ENCODE measurements around the gene STARD6.
"Not testable (repeated sequence)": the region's sequence is repeated elsewhere in the genome, so short reads cannot be mapped to it uniquely, and the experiment has no call there.

Gene STARD6

GRCh38 chr18:54357660-54358494, at the start of gene STARD6, which contains the start of gene C18orf54:
Gene STARD6, minus strand, starts transcription at chr18:54357858. Its CDS starts 3,285 bp downstream, at chr18:54354573.
Gene C18orf54, plus strand, starts transcription at chr18:54357906. Its CDS starts 2,667 bp downstream, at chr18:54360573.
- peak; percentile 77 to 79 for DNase-seq (ENCODE audit: low read depth in 2 of 2)

GRCh38 chr18:54405290-54405689, 47.6 kb upstream of the STARD6 start:
- DNase-seq (ENCODE audit: low read depth in 2 of 2) = no peak

- DNase-seq (ENCODE audit: low read depth in 2 of 2) = no peak
Observed at GRCh38 chr18:54396760-54397159, 39.1 kb upstream of the STARD6 start.

GRCh38 chr18:54393648-54394294, 36.1 kb upstream of the STARD6 start:
- no peak for DNase-seq (ENCODE audit: low read depth in 2 of 2)

- DNase-seq (ENCODE audit: low read depth in 2 of 2) = no peak
Observed at GRCh38 chr18:54392543-54393023, 34.9 kb upstream of the STARD6 start.

- DNase-seq (ENCODE audit: low read depth in 2 of 2) = no peak
Observed at GRCh38 chr18:54390838-54391237, 33.2 kb upstream of the STARD6 start.

GRCh38 chr18:54389143-54389505, 31.5 kb upstream of the STARD6 start:
- DNase-seq (ENCODE audit: low read depth in 2 of 2) = no peak

- DNase-seq (ENCODE audit: low read depth in 2 of 2) = no peak
Observed at GRCh38 chr18:54388203-54389142, 30.8 kb upstream of the STARD6 start.

- no peak for DNase-seq (ENCODE audit: low read depth in 2 of 2)
Observed at GRCh38 chr18:54387631-54388030, 30.0 kb upstream of the STARD6 start.

- not testable (repeated sequence) for DNase-seq (ENCODE audit: low read depth in 2 of 2)
Observed at GRCh38 chr18:54386800-54387495, 29.3 kb upstream of the STARD6 start.

GRCh38 chr18:54386043-54386442, 28.4 kb upstream of the STARD6 start:
- DNase-seq (ENCODE audit: low read depth in 2 of 2) = no peak

- no peak for DNase-seq (ENCODE audit: low read depth in 2 of 2)
Observed at GRCh38 chr18:54382733-54383252, 25.1 kb upstream of the STARD6 start.

GRCh38 chr18:54382076-54382475, 24.4 kb upstream of the STARD6 start:
- DNase-seq (ENCODE audit: low read depth in 2 of 2) = no peak

GRCh38 chr18:54381640-54382039, 24.0 kb upstream of the STARD6 start:
- no peak for DNase-seq (ENCODE audit: low read depth in 2 of 2)

GRCh38 chr18:54378057-54378456, 20.4 kb upstream of the STARD6 start:
- DNase-seq (ENCODE audit: low read depth in 2 of 2) = no peak

- no peak for DNase-seq (ENCODE audit: low read depth in 2 of 2)
Observed at GRCh38 chr18:54360406-54360805, 2.7 kb upstream of the STARD6 start.

GRCh38 chr18:54359233-54359632, 1.6 kb upstream of the STARD6 start:
- no peak for DNase-seq (ENCODE audit: low read depth in 2 of 2)

GRCh38 chr18:54358495-54359040, 910 bp upstream of the STARD6 start:
- no peak for DNase-seq (ENCODE audit: low read depth in 2 of 2)

- DNase-seq (ENCODE audit: low read depth in 2 of 2) = no peak
Observed at GRCh38 chr18:54357082-54357659, 487 bp downstream of the STARD6 start.

- no peak for DNase-seq (ENCODE audit: low read depth in 2 of 2)
Observed at GRCh38 chr18:54351186-54351585, 6.5 kb downstream of the STARD6 start.

Measured in stimulated activated CD4-positive, alpha-beta T cell treated with anti-CD3 and anti-CD28 coated beads, Interleukin-12 subunit alpha, Interleukin-12 subunit beta, amount 100 ng/mL, for 24 hours (primary cell).